T follicular helper cell (primary cell): ENCODE measurements around the gene NXPH3.

Experiments used
- DNase-seq: peaks from one replicate; pipeline ENCODE4 v3.0.0-alpha.2; 2020; ENCODE audit warnings: low read depth

Gene NXPH3

GRCh38 chr17:49630113-49630900 lies 54.6 kb downstream of the NXPH3 start:
- DNase-seq: no peak

GRCh38 chr17:49631496-49631895 lies 55.8 kb downstream of the NXPH3 start:
- no peak for DNase-seq
